Endothelial cell (in vitro differentiated cells): Measurements from ENCODE around the gene MED15. TPM values are rescaled to one million over a fixed set of nuclear protein-coding genes. Genes with fewer than 3 reads are reported as not detected.
"Not testable (repeated sequence)": the region's sequence is repeated elsewhere in the genome, so short reads cannot be mapped to it uniquely, and the experiment has no call there.

Experiments used
- DNase-seq: peaks from one replicate; pipeline ENCODE4 v3.0.0; 2021; ENCODE audit warnings: low spot score
- H3K27ac Mint-ChIP-seq: one replicate; pipeline ENCODE4 v1.8.0; 2021; ENCODE audit warnings: mixed read lengths, inconsistent platforms; ENCODE audit not compliant: unreplicated experiment
- H3K27me3 Mint-ChIP-seq: one replicate; pipeline ENCODE4 v1.8.0; 2021; ENCODE audit warnings: mild to moderate bottlenecking, moderate library complexity, mixed read lengths, inconsistent platforms; ENCODE audit not compliant: unreplicated experiment
- H3K36me3 Mint-ChIP-seq: one replicate; pipeline ENCODE4 v1.8.0; 2021; ENCODE audit warnings: mild to moderate bottlenecking, low read depth, mixed read lengths, inconsistent platforms; ENCODE audit not compliant: unreplicated experiment
- H3K4me1 Mint-ChIP-seq: one replicate; pipeline ENCODE4 v1.8.0; 2021; ENCODE audit warnings: mild to moderate bottlenecking, mixed read lengths, inconsistent platforms; ENCODE audit not compliant: unreplicated experiment
- H3K4me3 Mint-ChIP-seq: one replicate; pipeline ENCODE4 v1.8.0; 2021; ENCODE audit warnings: mild to moderate bottlenecking, mixed read lengths, inconsistent platforms; ENCODE audit not compliant: unreplicated experiment
- H3K9me3 Mint-ChIP-seq: one replicate; pipeline ENCODE4 v1.8.0; 2021; ENCODE audit warnings: mixed read lengths, inconsistent platforms; ENCODE audit not compliant: unreplicated experiment
- total RNA-seq: library from RNA; stranded (reverse); fragmentation: NEBNext Ultra II Directional; extraction: Animal tissue kit (Norgen Biotek cat#: 25700); gene quantifications from one replicate; pipeline ENCODE4 v1.2.1, GENCODE V29; 2021; ENCODE audit not compliant: unreplicated experiment
- TF ChIP-seq, protein P1 (sequence below): fragments of 200-600 bp; sonication (generic); IDR thresholded peaks from one replicate; pipeline ENCODE4 v1.5.0; 2021; ENCODE audit warnings: antibody characterized with exemption; ENCODE audit not compliant: unreplicated experiment

The MED15 gene
- total RNA-seq, 1 donor from 2014 or later: 165 TPM

GRCh38 chr22:20589614-20590476 is 82.4 kb downstream of the MED15 start:
- H3K4me1 Mint-ChIP-seq: no peaks in the 10 kb centered on the region
- no peaks in the 10 kb centered on the region for H3K9me3 Mint-ChIP-seq
- TF ChIP-seq, protein P1, sequence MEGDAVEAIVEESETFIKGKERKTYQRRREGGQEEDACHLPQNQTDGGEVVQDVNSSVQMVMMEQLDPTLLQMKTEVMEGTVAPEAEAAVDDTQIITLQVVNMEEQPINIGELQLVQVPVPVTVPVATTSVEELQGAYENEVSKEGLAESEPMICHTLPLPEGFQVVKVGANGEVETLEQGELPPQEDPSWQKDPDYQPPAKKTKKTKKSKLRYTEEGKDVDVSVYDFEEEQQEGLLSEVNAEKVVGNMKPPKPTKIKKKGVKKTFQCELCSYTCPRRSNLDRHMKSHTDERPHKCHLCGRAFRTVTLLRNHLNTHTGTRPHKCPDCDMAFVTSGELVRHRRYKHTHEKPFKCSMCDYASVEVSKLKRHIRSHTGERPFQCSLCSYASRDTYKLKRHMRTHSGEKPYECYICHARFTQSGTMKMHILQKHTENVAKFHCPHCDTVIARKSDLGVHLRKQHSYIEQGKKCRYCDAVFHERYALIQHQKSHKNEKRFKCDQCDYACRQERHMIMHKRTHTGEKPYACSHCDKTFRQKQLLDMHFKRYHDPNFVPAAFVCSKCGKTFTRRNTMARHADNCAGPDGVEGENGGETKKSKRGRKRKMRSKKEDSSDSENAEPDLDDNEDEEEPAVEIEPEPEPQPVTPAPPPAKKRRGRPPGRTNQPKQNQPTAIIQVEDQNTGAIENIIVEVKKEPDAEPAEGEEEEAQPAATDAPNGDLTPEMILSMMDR: no peak
- no peaks in the 10 kb centered on the region for H3K36me3 Mint-ChIP-seq
- no peak for DNase-seq
- peaks cover 7% of the 10 kb centered on the region for H3K27me3 Mint-ChIP-seq
- H3K27ac Mint-ChIP-seq: no peak overlapping the region
- H3K4me3 Mint-ChIP-seq: no peak overlapping the region

GRCh38 chr22:20590477-20591294 is 83.3 kb downstream of the MED15 start:
- Mint-ChIP-seq H3K27me3 (peaks cover 6% of the 10 kb centered on the region), H3K4me3 (no peak overlapping the region), H3K9me3 (no peaks in the 10 kb centered on the region), H3K27ac (no peak overlapping the region), H3K4me1 (no peaks in the 10 kb centered on the region), H3K36me3 (no peaks in the 10 kb centered on the region)
- TF ChIP-seq, protein P1: no peak
- DNase-seq: no peak

GRCh38 chr22:20591295-20591645 is 83.9 kb downstream of the MED15 start:
- DNase-seq: no peak
- no peaks in the 10 kb centered on the region for H3K9me3 Mint-ChIP-seq
- TF ChIP-seq, protein P1: no peak
- peaks cover 6% of the 10 kb centered on the region for H3K27me3 Mint-ChIP-seq
- no peak overlapping the region for H3K4me3 Mint-ChIP-seq
- H3K27ac Mint-ChIP-seq: no peak overlapping the region
- no peaks in the 10 kb centered on the region for H3K4me1 Mint-ChIP-seq
- H3K36me3 Mint-ChIP-seq: no peaks in the 10 kb centered on the region

GRCh38 chr22:20591660-20592310 is 84.4 kb downstream of the MED15 start:
- no peaks in the 10 kb centered on the region for H3K36me3 Mint-ChIP-seq
- DNase-seq: no peak
- H3K27ac Mint-ChIP-seq: no peak overlapping the region
- H3K9me3 Mint-ChIP-seq: no peaks in the 10 kb centered on the region
- TF ChIP-seq, protein P1: no peak
- peaks cover 4% of the 10 kb centered on the region for H3K27me3 Mint-ChIP-seq
- no peak overlapping the region for H3K4me3 Mint-ChIP-seq
- no peaks in the 10 kb centered on the region for H3K4me1 Mint-ChIP-seq

- H3K4me3 Mint-ChIP-seq, H3K27ac Mint-ChIP-seq, H3K27me3 Mint-ChIP-seq, H3K4me1 Mint-ChIP-seq, DNase-seq, H3K9me3 Mint-ChIP-seq, H3K36me3 Mint-ChIP-seq: not testable (repeated sequence)
Observed at GRCh38 chr22:20594038-20594437, 86.6 kb downstream of the MED15 start.

DNA sequence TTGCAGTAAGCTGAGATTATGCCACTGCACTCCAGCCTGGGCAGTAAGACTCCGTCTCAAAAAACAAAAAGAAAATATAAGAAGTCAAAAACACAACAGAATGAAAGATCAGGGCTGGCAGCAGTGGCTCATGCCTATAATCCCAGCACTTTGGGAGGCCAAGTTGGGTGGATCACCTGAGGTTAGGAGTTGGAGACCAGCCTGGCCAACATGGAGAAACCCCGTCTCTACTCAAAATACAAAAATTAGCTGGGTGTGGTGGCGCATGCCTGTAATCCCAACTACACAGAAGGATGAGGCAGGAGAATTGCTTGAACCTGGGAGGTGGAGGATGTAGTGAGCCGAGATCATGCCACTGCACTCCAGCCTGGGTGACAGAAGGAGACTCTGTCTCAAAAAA is 87.1 kb downstream of the MED15 start:
- not testable (repeated sequence) for DNase-seq, H3K27ac Mint-ChIP-seq, H3K27me3 Mint-ChIP-seq, H3K4me1 Mint-ChIP-seq, H3K36me3 Mint-ChIP-seq, H3K9me3 Mint-ChIP-seq, H3K4me3 Mint-ChIP-seq
